ENCODE data around the gene SFR1. TPM values are rescaled to one million over a fixed set of nuclear protein-coding genes. Genes with fewer than 3 reads are reported as not detected.

SFR1 gene, protein sequence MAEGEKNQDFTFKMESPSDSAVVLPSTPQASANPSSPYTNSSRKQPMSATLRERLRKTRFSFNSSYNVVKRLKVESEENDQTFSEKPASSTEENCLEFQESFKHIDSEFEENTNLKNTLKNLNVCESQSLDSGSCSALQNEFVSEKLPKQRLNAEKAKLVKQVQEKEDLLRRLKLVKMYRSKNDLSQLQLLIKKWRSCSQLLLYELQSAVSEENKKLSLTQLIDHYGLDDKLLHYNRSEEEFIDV
- total RNA-seq, result 10 to 100 TPM; 11.4 to 12.9 TPM

DNA sequence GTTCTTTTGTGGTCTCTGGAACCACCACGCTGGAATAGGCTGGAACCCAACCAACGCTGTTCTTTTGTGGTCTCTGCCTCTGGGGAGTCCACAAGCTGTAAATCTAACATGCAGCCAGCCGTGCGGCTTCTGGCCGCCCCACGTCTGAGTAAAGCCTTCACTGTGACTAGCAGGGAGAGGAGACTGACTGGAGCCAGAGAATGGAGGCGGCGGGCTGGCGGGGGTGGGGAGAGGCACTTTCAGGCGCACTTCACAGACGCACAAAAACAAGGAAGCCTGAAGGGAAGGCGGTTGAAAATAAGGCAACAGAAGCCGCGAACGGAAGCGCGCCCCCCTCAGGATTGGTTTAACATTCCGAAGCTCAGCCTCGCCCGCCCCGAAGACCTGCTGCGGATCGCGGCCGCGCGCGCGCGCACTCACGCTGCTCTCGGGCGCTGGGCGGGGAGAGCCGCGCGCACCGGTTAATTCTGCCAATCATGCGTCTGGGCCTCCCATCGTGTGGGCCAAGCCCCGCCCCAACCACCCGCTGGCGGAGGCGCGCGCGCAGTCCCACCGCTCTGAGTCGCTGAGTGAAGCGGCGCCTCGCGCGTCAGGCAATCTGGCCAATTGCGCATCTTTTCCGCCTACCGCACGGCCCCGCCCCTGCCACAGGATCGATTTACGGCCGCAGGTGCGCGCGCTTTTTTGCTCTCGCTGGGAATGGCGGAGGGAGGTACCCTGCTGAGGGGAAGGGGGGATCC, at the start of gene SFR1:
Gene SFR1, plus strand, starts transcription at position 687 of the 740 bp plus-strand sequence. Its CDS starts 13 bp downstream, at position 700.

DNA sequence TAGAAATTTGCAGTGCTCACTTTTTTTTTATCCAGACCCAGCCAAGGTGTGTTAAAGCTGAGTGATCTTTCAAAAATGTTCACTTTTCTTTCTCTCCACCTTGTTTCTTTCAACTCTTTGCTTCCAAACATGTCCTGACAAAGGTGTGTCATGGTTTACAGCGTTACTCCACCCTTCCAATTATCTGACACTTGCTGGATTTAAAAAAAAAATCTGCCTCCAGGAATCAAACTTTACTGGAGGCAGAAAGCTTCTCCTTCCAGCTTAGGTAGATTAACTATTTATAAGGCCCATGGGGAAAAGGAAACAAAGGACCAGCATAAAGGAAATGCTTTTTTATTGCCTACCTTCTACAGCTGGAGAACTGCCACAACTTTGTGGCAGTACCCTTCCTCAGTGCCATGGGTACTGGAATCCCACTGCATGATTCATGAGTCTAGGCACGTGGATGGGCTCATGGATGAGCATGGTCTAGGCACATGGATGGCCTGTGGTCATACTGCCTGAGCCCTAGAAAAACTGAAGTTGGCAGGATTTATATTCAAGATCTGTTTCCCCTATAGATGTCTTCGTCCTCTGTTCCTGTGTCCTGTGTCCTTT, 36.1 kb upstream of the SFR1 start, which contains the start of gene COL17A1:
Gene COL17A1, minus strand, starts transcription at position 80 of the 600 bp plus-strand sequence. CDS start 5,207 bp downstream, outside the sequence.

Other genes starting within 250 kb of the SFR1 start
- gene STN1, start 204.0 kb upstream of the SFR1 start, total RNA-seq, result 10 to 100 TPM; 48.4 to 50.6 TPM
- gene SLK, start 155.0 kb upstream of the SFR1 start, total RNA-seq, result 10 to 100 TPM; 28.1 to 32.3 TPM
- gene COL17A1, start 36.3 kb upstream of the SFR1 start, total RNA-seq, result not detected
- gene CFAP43, start 110.2 kb downstream of the SFR1 start, total RNA-seq, result not detected
- gene GSTO1, start 132.7 kb downstream of the SFR1 start, total RNA-seq, result 100 to 1,000 TPM in 1 of 2 experiments, 10 to 100 TPM in 1; 97.4 to 102 TPM
- gene GSTO2, start 147.0 kb downstream of the SFR1 start, total RNA-seq, result under 1 TPM; 0.72 to 0.86 TPM
- 10 to 100 TPM; 23.5 to 24.1 TPM for gene ITPRIP, start 216.3 kb downstream of the SFR1 start, total RNA-seq
- under 1 TPM; 0.13 to 0.26 TPM for gene CFAP58, start 231.7 kb downstream of the SFR1 start, total RNA-seq

Data from activated naive CD4-positive, alpha-beta T cell treated with anti-CD3 and anti-CD28 coated beads, Interleukin-2, amount 10 ng/mL, durations not matched to agents 5 hours and 36 hours (primary cell).